GM12878 (cell line): ENCODE data around the gene RNF31. TPM values are rescaled to one million over a fixed set of nuclear protein-coding genes. Genes with fewer than 3 reads are reported as not detected.

ENCODE experiments used
- CHD4 ChIP-seq: fragments of 200-600 bp; sonication (generic); IDR thresholded peaks from 2 replicates; pipeline ENCODE4 v1.6.1; 2016; ENCODE audit warnings: mild to moderate bottlenecking
- CTCF ChIP-seq, 3 experiments: IDR thresholded peaks in 2 of 3; conservative IDR thresholded peaks in 1 of 3; 2 replicates each; pipeline ENCODE4 v1.5.1; 2011; ENCODE audit warnings: low read depth in 3 of 3, low read length in 3 of 3, mild to moderate bottlenecking in 3 of 3, control low read depth in 2 of 3, moderate library complexity in 2 of 3, inconsistent platforms in 1 of 3, mixed read lengths in 1 of 3; ENCODE audit not compliant: control insufficient read depth in 2 of 3, insufficient read depth in 1 of 3; ENCODE audit errors: extremely low read depth in 1 of 3
- E2F8 ChIP-seq: fragments of 450-650 bp; IDR thresholded peaks from 2 replicates; pipeline ENCODE4 v1.6.1; 2018; ENCODE audit warnings: mild to moderate bottlenecking, low read depth, moderate library complexity; ENCODE audit not compliant: partially characterized antibody
- GABPA ChIP-seq: IDR thresholded peaks from 2 replicates; pipeline ENCODE4 v1.6.1; 2014; ENCODE audit warnings: antibody characterized with exemption, low read depth, mild to moderate bottlenecking, inconsistent platforms
- HDAC2 ChIP-seq: fragments of 200-600 bp; sonication (generic); IDR thresholded peaks from 2 replicates; pipeline ENCODE4 v1.6.1; 2017
- HSF1 ChIP-seq: fragments of 150-350 bp; IDR thresholded peaks from 2 replicates; pipeline ENCODE4 v1.6.1; 2014; ENCODE audit warnings: mild to moderate bottlenecking, low read depth, low read length
- IRF3 ChIP-seq: fragments of 450-650 bp; IDR thresholded peaks from 2 replicates; pipeline ENCODE4 v1.6.1; 2014; ENCODE audit warnings: mild to moderate bottlenecking
- IRF5 ChIP-seq: fragments of 450-650 bp; IDR thresholded peaks from 2 replicates; pipeline ENCODE4 v1.6.1; 2017; ENCODE audit warnings: borderline replicate concordance
- MEF2A ChIP-seq: IDR thresholded peaks from 2 replicates; pipeline ENCODE4 v1.6.1; 2011; ENCODE audit warnings: low read depth, mild to moderate bottlenecking, low read length, moderate library complexity; ENCODE audit not compliant: insufficient read depth
- MEF2B ChIP-seq: fragments of 450-650 bp; IDR thresholded peaks from 2 replicates; pipeline ENCODE4 v1.6.1; 2018; ENCODE audit warnings: mild to moderate bottlenecking, moderate library complexity; ENCODE audit not compliant: partially characterized antibody, poor library complexity, severe bottlenecking
- MXI1 ChIP-seq: fragments of 150-350 bp; IDR thresholded peaks from 2 replicates; pipeline ENCODE4 v1.6.1; 2011; ENCODE audit warnings: low read depth, mild to moderate bottlenecking, inconsistent platforms, low read length, improper control_type of control experiment
- MYC ChIP-seq: IDR thresholded peaks from 2 replicates; pipeline ENCODE4 v1.6.1; 2011; ENCODE audit warnings: mild to moderate bottlenecking, low read length, moderate library complexity, inconsistent platforms; ENCODE audit not compliant: insufficient read depth, insufficient replicate concordance, insufficient read length, severe bottlenecking
- POLR2A ChIP-seq: IDR thresholded peaks from 2 replicates; pipeline ENCODE4 v1.6.1; 2011; ENCODE audit warnings: low read depth, mild to moderate bottlenecking, low read length
- RAD51 ChIP-seq: fragments of 450-650 bp; IDR thresholded peaks from 2 replicates; pipeline ENCODE4 v1.6.1; 2016; ENCODE audit warnings: moderate library complexity, mild to moderate bottlenecking, inconsistent platforms
- RBBP5 ChIP-seq: fragments of 200-600 bp; sonication (generic); conservative IDR thresholded peaks from 2 replicates; pipeline ENCODE4 v1.6.1; 2016
- SREBF1 ChIP-seq: IDR thresholded peaks from 2 replicates; pipeline ENCODE4 v1.6.1; 2012; ENCODE audit warnings: mild to moderate bottlenecking, low read length
- USF2 ChIP-seq: IDR thresholded peaks from 2 replicates; pipeline ENCODE4 v1.6.1; 2011; ENCODE audit warnings: low read depth, low read length, improper control_type of control experiment, borderline replicate concordance
- WRNIP1 ChIP-seq: IDR thresholded peaks from 2 replicates; pipeline ENCODE4 v1.6.1; 2011; ENCODE audit warnings: low read depth, low read length, improper control_type of control experiment, borderline replicate concordance
- ZNF217 ChIP-seq: fragments of 450-650 bp; IDR thresholded peaks from 2 replicates; pipeline ENCODE4 v1.6.1; 2017; ENCODE audit warnings: antibody characterized with exemption, mild to moderate bottlenecking
- polyA plus RNA-seq, 11 experiments: library from polyadenylated mRNA; depleted of rRNA in 4 of 11; unstranded in 6 of 11; stranded (reverse) in 5 of 11; fragments of >200 nt; fragmentation: Nextera tagmentation in 4 of 11; fragmentation: Illumina TruSeq in 1 of 11; extraction: Ambion mirVana in 4 of 11; extraction: Trizol in 1 of 11; gene quantifications; 1 replicate in 1 of 11; 2 replicates in 10 of 11; pipeline versions ENCODE4 v1.2.1 to v1.2.3, GENCODE V29; 2011 to 2016; ENCODE audit warnings: inconsistent platforms in 2 of 11, missing spikeins in 2 of 11, low read depth in 1 of 11
- total RNA-seq, 4 experiments: library from RNA; depleted of rRNA in 3 of 4; stranded (reverse); fragments of >200 nt in 3 of 4; fragmentation: Illumina TruSeq in 1 of 4; extraction: Trizol in 1 of 4; gene quantifications; 2 replicates each; pipeline versions ENCODE4 v1.2.1 to v1.2.3, GENCODE V29; 2013 to 2021

Gene RNF31
- total and polyA plus RNA-seq, 10 of the 15 experiments (the other 5 are each of a cell fraction or from before 2014, with no cell fraction given): 8.5 to 92.7 (median 52.0) TPM

GRCh38 chr14:24160850-24161804, 13.8 kb downstream of the RNF31 start, which contains the start of gene IRF9 (continued):
- TF ChIP-seq IRF3 (peak; percentile 16; the same call in 1 of the 2 replicates), MXI1 (peak; percentile 50; the same call in 1 of the 2 replicates), USF2 (peak; percentile 93), SREBF1 (no peak), WRNIP1 (peak; percentile 8; the same call in 1 of the 2 replicates), ZNF217 (no peak), CTCF (IDR thresholded peaks at IDR 0.05 in 2 of 3, conservative IDR thresholded peaks at IDR 0.05 in 1 of 3; ENCODE audit: control insufficient read depth in 2 of 3, extremely low read depth in 1 of 3, insufficient read depth in 1 of 3, low read depth in 3 of 3, low read length in 3 of 3) (peak; percentile 92 to 99 (median 98); a peak in 5 of 6 replicates), GABPA (no peak), HDAC2 (no peak), HSF1 (peak; percentile 72; the same call in 1 of the 2 replicates), RAD51 (peak; percentile 97), RBBP5 (no peak), MEF2B (peak; percentile 84), POLR2A (peak; percentile 98), E2F8 (peak; percentile 58), IRF5 (no peak), MYC (no peak), CHD4 (no peak), MEF2A (0 out of 2 replicates have a peak, but pooled peaks have one; percentile 30)
